K562 (cell line): ENCODE results near the gene TET2. TPM values are rescaled to one million over a fixed set of nuclear protein-coding genes. Genes with fewer than 3 reads are reported as not detected.

Experiments
- ATAC-seq: fragments of 200-7000 bp; cut with Tn5 transposase; 3 replicates; pipeline ENCODE4 v1.9.1; 2020; ENCODE audit warnings: moderate library complexity
- BruUV-seq: library from RNA; stranded (reverse); fragments of 400-500 nt; replicated peaks from 2 replicates; lab custom pipeline; 2021; lab: Mats Ljungman, UMichigan
- CTCF ChIA-PET: fragments of 300-600 bp; formaldehyde crosslinking; extraction: SDS; loops from one replicate; lab custom pipeline; 2021; ENCODE audit warnings: low intra/inter-chr PET ratio; lab: Yijun Ruan, JAX
- POLR2A ChIA-PET: fragments of 300-600, 350-650 bp; sonication (Branson Sonifier 250); formaldehyde crosslinking; extraction: SDS; loops from one replicate; lab custom pipeline; 2021; ENCODE audit warnings: antibody characterized with exemption, inconsistent platforms; lab: Yijun Ruan, JAX
- DNase-seq, 4 experiments: peaks; one replicate each; pipeline versions ENCODE4 v3.0.0 to v3.0.0-alpha.2; 2011 to 2018; ENCODE audit warnings: low spot score in 3 of 4, mixed read lengths in 3 of 4; ENCODE audit errors: extremely low read depth in 1 of 4
- FAIRE-seq: peaks from 2 replicates; lab custom pipeline; 2011; peaks lifted over from hg19 to GRCh38; lab: Jason Lieb, UNC
- H2AFZ ChIP-seq: 2 replicates; pipeline ENCODE4 v1.6.0; 2011; ENCODE audit warnings: low read depth, low read length, control low read depth, inconsistent platforms
- H3K27ac ChIP-seq: fragments of 200-600 bp; 3 replicates; pipeline ENCODE4 v1.8.0; 2011; ENCODE audit warnings: low read depth, mild to moderate bottlenecking, control low read depth, inconsistent platforms, low read length, moderate library complexity, mixed read lengths; ENCODE audit errors: extremely low read depth
- H3K27me3 ChIP-seq, 2 experiments: fragments of 300-600 bp in 1 of 2; 2 replicates in 1 of 2; 3 replicates in 1 of 2; pipeline versions ENCODE4 v1.6.0 to v1.8.0; 2011; ENCODE audit warnings: inconsistent platforms in 2 of 2, low read length in 2 of 2, mild to moderate bottlenecking in 1 of 2, mixed read lengths in 1 of 2, moderate library complexity in 1 of 2; ENCODE audit not compliant: control insufficient read depth in 2 of 2, insufficient read depth in 2 of 2
- H3K36me3 ChIP-seq: fragments of 300-600 bp; 3 replicates; pipeline ENCODE4 v1.8.0; 2011; ENCODE audit warnings: mild to moderate bottlenecking, low read length, inconsistent platforms; ENCODE audit not compliant: control insufficient read depth, insufficient read depth
- H3K4me1 ChIP-seq, 2 experiments: fragments of 200-600 bp in 1 of 2; replicated peaks in 1 of 2; 2 replicates in 1 of 2; 3 replicates in 1 of 2; pipeline versions ENCODE4 v1.5.1 to v1.8.0; 2011; ENCODE audit warnings: inconsistent platforms in 2 of 2, low read length in 2 of 2, mild to moderate bottlenecking in 1 of 2, mixed read lengths in 1 of 2, moderate library complexity in 1 of 2; ENCODE audit not compliant: control insufficient read depth in 2 of 2, insufficient read depth in 2 of 2
- H3K4me2 ChIP-seq: 2 replicates; pipeline ENCODE4 v1.6.1; 2011; ENCODE audit warnings: low read length, control low read depth, inconsistent platforms, mixed read lengths; ENCODE audit not compliant: insufficient read depth
- H3K4me3 ChIP-seq: fragments of 200-600 bp; sonication (generic), shearing (Covaris generic); 2 replicates; pipeline ENCODE4 v1.5.1; 2016; ENCODE audit warnings: control low read depth, inconsistent platforms
- H3K79me2 ChIP-seq: fragments of 200-600 bp; 3 replicates; pipeline ENCODE4 v1.8.0; 2011; ENCODE audit warnings: low read length, inconsistent platforms; ENCODE audit not compliant: control insufficient read depth, insufficient read depth
- H3K9ac ChIP-seq, 2 experiments: 2 replicates each; pipeline versions ENCODE4 v1.6.0 to v1.6.1; 2011; ENCODE audit warnings: low read depth in 2 of 2, low read length in 2 of 2, control low read depth in 1 of 2, inconsistent platforms in 1 of 2, mild to moderate bottlenecking in 1 of 2, mixed read lengths in 1 of 2; ENCODE audit not compliant: insufficient read depth in 1 of 2
- H3K9me1 ChIP-seq: one replicate; pipeline ENCODE4 v1.6.0; 2011; ENCODE audit warnings: inconsistent platforms, mild to moderate bottlenecking, low read length, moderate library complexity; ENCODE audit not compliant: control insufficient read depth, insufficient read depth
- H3K9me3 ChIP-seq: replicated peaks from 2 replicates; pipeline ENCODE4 v1.5.1; 2011; ENCODE audit warnings: low read depth, low read length, inconsistent platforms; ENCODE audit not compliant: control insufficient read depth, insufficient read depth
- H4K20me1 ChIP-seq: replicated peaks from 2 replicates; pipeline ENCODE4 v1.6.1; 2011; ENCODE audit warnings: low read length, inconsistent platforms, mixed read lengths; ENCODE audit not compliant: control insufficient read depth, insufficient read depth
- ARID2 ChIP-seq: fragments of 450-650 bp; IDR thresholded peaks from 2 replicates; pipeline ENCODE4 v1.6.1; 2017; ENCODE audit warnings: antibody characterized with exemption, mild to moderate bottlenecking
- BCOR ChIP-seq: fragments of 450-650 bp; IDR thresholded peaks from 2 replicates; pipeline ENCODE4 v1.6.1; 2016
- DNMT1 ChIP-seq: fragments of 450-650 bp; IDR thresholded peaks from 2 replicates; pipeline ENCODE4 v1.6.1; 2016; ENCODE audit warnings: antibody characterized with exemption, mild to moderate bottlenecking
- FOXM1 ChIP-seq, 2 experiments: fragments of 450-650 bp in 1 of 2; sonication (generic) in 1 of 2; formaldehyde crosslinking in 1 of 2; IDR thresholded peaks; 2 replicates each; pipeline versions ENCODE4 v1.6.1 to v1.9.0; 2017 to 2022; ENCODE audit warnings: low read depth in 2 of 2, mild to moderate bottlenecking in 2 of 2, missing genetic modification reagents in 1 of 2, moderate library complexity in 1 of 2
- MEF2A ChIP-seq: IDR thresholded peaks from 2 replicates; pipeline ENCODE4 v1.6.1; 2011; ENCODE audit warnings: low read depth, mild to moderate bottlenecking, low read length, moderate library complexity; ENCODE audit not compliant: control insufficient read depth
- MEF2D ChIP-seq: conservative IDR thresholded peaks from 2 replicates; pipeline ENCODE4 v1.6.1; 2016; ENCODE audit warnings: low read depth, missing genetic modification characterization, missing compliant biosample characterization
- NFATC3 ChIP-seq: fragments of 450-650 bp; IDR thresholded peaks from 2 replicates; pipeline ENCODE4 v1.6.1; 2017; ENCODE audit warnings: mild to moderate bottlenecking
- NFIX ChIP-seq: fragments of 250-450 bp; sonication (Bioruptor Pico); IDR thresholded peaks from 2 replicates; pipeline ENCODE4 v1.4.0; 2020; ENCODE audit warnings: low read depth, mild to moderate bottlenecking, moderate library complexity
- RBM22 ChIP-seq: fragments of 200-400 bp; formaldehyde crosslinking; IDR thresholded peaks from 2 replicates; pipeline ENCODE4 v1.6.1; 2018; ENCODE audit warnings: low read length, low read depth; ENCODE audit not compliant: poor library complexity, severe bottlenecking
- SRF ChIP-seq, 2 experiments: fragments of 250-450, 450-650 bp in 1 of 2; sonication (Bioruptor Pico) in 1 of 2; sonication (generic) in 1 of 2; formaldehyde crosslinking; IDR thresholded peaks; 2 replicates each; pipeline versions ENCODE4 v1.5.0 to v1.5.1; 2020 to 2022; ENCODE audit warnings: mild to moderate bottlenecking in 1 of 2, missing genetic modification reagents in 1 of 2
- TAL1 ChIP-seq: fragments of 450-650 bp; IDR thresholded peaks from 2 replicates; pipeline ENCODE4 v1.6.1; 2016; ENCODE audit warnings: mild to moderate bottlenecking
- TRIM24 ChIP-seq, 2 experiments: fragments of 450-650 bp; IDR thresholded peaks; 2 replicates each; pipeline ENCODE4 v1.6.1; 2016
- TSC22D4 ChIP-seq: fragments of 450-650 bp; IDR thresholded peaks from 2 replicates; pipeline ENCODE4 v1.6.1; 2016; ENCODE audit warnings: missing genetic modification characterization, missing biosample characterization, control low read depth
- U2AF1 ChIP-seq: fragments of 200-400 bp; formaldehyde crosslinking; optimal IDR thresholded peaks from 2 replicates; pipeline ENCODE3; 2017; ENCODE audit warnings: mild to moderate bottlenecking, low read depth, low read length, moderate library complexity
- ZC3H8 ChIP-seq: fragments of 450-650 bp; IDR thresholded peaks from 2 replicates; pipeline ENCODE4 v1.6.1; 2017
- ZNF584 ChIP-seq: fragments of 200-800 bp; sonication (Bioruptor generic); IDR thresholded peaks from 2 replicates; pipeline ENCODE4 v1.6.1; 2016; ENCODE audit warnings: low read depth, mild to moderate bottlenecking, missing genetic modification characterization, missing compliant biosample characterization
- ZNF77 ChIP-seq: fragments of 250-450 bp; sonication (Bioruptor Pico); IDR thresholded peaks from 2 replicates; pipeline ENCODE4 v1.5.0; 2020
- in situ Hi-C: fragments of 300-500 bp; cut with MboI; formaldehyde crosslinking; loops from 4 replicates; pipeline ENCODE4 v1.15.0; 2018; ENCODE audit warnings: inconsistent platforms, mixed read lengths
- intact Hi-C: fragments of 100-400 bp; cut with micrococcal nuclease; formaldehyde crosslinking; loops from 2 replicates; pipeline ENCODE4 v1.14.2; 2022
- polyA plus RNA-seq, 8 experiments: library from polyadenylated mRNA; depleted of rRNA in 4 of 8; stranded (reverse) in 5 of 8; unstranded in 3 of 8; fragments of >200 nt; fragmentation: Nextera tagmentation in 2 of 8; fragmentation: Illumina TruSeq in 1 of 8; extraction: Ambion mirVana in 2 of 8; extraction: Trizol in 1 of 8; gene quantifications; 2 replicates each; pipeline versions ENCODE4 v1.2.1 to v1.2.3, GENCODE V29; 2011 to 2014; ENCODE audit warnings: inconsistent platforms in 1 of 8, missing spikeins in 1 of 8
- total RNA-seq, 7 experiments: library from RNA; depleted of rRNA in 6 of 7; stranded (reverse); fragments of >200 nt in 6 of 7; fragmentation: Illumina TruSeq in 2 of 7; extraction: Trizol in 2 of 7; gene quantifications; 2 replicates each; pipeline versions ENCODE4 v1.2.1 to v1.2.3, GENCODE V29; 2011 to 2021; ENCODE audit warnings: low replicate concordance in 1 of 7
- TF ChIP-seq, protein P1 (sequence below): fragments of 450-650 bp; IDR thresholded peaks from 2 replicates; pipeline ENCODE4 v1.6.1; 2016
- TF ChIP-seq, protein P2 (sequence below): fragments of 200-800 bp; sonication (Bioruptor generic); IDR thresholded peaks from 2 replicates; pipeline ENCODE4 v1.6.1; 2017; ENCODE audit warnings: missing genetic modification characterization, missing compliant biosample characterization
- TF ChIP-seq, protein P3 (sequence below): sonication (generic); formaldehyde crosslinking; IDR thresholded peaks from 2 replicates; pipeline ENCODE4 v1.9.0; 2022; ENCODE audit warnings: mild to moderate bottlenecking, missing genetic modification reagents

The TET2 gene
- total and polyA plus RNA-seq, 9 of the 15 experiments (the other 6 are each of a cell fraction or from before 2014, with no cell fraction given), result 0.80 to 11.1 (median 4.9) TPM

DNA sequence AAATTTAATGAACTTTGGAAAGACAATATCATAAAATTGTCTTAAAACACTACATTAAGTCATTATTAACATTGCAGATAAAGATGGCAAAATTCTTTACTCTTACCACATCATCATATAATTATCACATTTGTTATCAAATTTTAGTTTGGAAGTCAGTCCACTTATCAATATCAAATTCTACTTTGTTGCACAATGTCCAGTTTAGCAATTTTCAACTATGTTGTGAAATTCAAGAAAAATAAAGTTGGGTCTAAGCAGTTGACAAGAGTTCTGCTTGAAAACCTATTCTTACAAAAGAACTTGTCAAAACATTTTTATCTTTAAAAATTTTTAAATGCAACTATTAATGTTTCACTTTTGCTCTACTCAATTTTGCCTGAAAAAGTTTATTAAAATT lies 44.7 kb upstream of the TET2 start:
- POLR2A ChIA-PET, result no interaction called here
- ATAC-seq (no peak), FAIRE-seq (no peak)

More for the DNA sequence above, 44.7 kb upstream of the TET2 start:
- H3K27ac ChIP-seq, result no peak overlapping the region
- no peaks in the 10 kb centered on the region for H4K20me1 ChIP-seq
- no peaks in the 10 kb centered on the region for H3K9me3 ChIP-seq
- H3K9me1 ChIP-seq, result no peaks in the 10 kb centered on the region
- intact Hi-C loops (no loop called here), in situ Hi-C loops (no loop called here)
- CTCF ChIA-PET, result no interaction called here
- H3K36me3 ChIP-seq, result no peaks in the 10 kb centered on the region
- BruUV-seq, result no TSS peak
- H2AFZ ChIP-seq, result no peak overlapping the region
- DNase-seq, result no peak
- TF ChIP-seq TRIM24 (IDR thresholded peaks at IDR 0.05) (no peak), ARID2 (no peak), MEF2A (no peak), NFATC3 (no peak), FOXM1 (IDR thresholded peaks at IDR 0.05; ENCODE audit: low read depth) (no peak), FOXM1 (CRISPR knock-in tag; IDR thresholded peaks at IDR 0.05; ENCODE audit: low read depth) (no peak), RBM22 (no peak), NFIX (CRISPR knock-in tag) (no peak), ZC3H8 (no peak), U2AF1 (no peak), ZNF584 (CRISPR knock-in tag) (no peak), MEF2D (tag) (no peak), BCOR (no peak), DNMT1 (no peak), ZNF77 (CRISPR knock-in tag) (no peak), SRF (CRISPR knock-in tag; IDR thresholded peaks at IDR 0.05) (no peak), TSC22D4 (no peak), TAL1 (no peak)
- TF ChIP-seq, protein P1, sequence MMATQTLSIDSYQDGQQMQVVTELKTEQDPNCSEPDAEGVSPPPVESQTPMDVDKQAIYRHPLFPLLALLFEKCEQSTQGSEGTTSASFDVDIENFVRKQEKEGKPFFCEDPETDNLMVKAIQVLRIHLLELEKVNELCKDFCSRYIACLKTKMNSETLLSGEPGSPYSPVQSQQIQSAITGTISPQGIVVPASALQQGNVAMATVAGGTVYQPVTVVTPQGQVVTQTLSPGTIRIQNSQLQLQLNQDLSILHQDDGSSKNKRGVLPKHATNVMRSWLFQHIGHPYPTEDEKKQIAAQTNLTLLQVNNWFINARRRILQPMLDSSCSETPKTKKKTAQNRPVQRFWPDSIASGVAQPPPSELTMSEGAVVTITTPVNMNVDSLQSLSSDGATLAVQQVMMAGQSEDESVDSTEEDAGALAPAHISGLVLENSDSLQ, result no peak
- TF ChIP-seq, protein P2, sequence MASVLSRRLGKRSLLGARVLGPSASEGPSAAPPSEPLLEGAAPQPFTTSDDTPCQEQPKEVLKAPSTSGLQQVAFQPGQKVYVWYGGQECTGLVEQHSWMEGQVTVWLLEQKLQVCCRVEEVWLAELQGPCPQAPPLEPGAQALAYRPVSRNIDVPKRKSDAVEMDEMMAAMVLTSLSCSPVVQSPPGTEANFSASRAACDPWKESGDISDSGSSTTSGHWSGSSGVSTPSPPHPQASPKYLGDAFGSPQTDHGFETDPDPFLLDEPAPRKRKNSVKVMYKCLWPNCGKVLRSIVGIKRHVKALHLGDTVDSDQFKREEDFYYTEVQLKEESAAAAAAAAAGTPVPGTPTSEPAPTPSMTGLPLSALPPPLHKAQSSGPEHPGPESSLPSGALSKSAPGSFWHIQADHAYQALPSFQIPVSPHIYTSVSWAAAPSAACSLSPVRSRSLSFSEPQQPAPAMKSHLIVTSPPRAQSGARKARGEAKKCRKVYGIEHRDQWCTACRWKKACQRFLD (CRISPR knock-in tag), result no peak
- TF ChIP-seq, protein P3, sequence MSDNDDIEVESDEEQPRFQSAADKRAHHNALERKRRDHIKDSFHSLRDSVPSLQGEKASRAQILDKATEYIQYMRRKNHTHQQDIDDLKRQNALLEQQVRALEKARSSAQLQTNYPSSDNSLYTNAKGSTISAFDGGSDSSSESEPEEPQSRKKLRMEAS (CRISPR knock-in tag), result no peak
- no peak overlapping the region for H3K4me2 ChIP-seq
- no peaks in the 10 kb centered on the region for H3K27me3 ChIP-seq
- no peak overlapping the region for H3K9ac ChIP-seq
- no peak overlapping the region for H3K4me3 ChIP-seq
- H3K79me2 ChIP-seq, result no peaks in the 10 kb centered on the region
- no peaks in the 10 kb centered on the region for H3K4me1 ChIP-seq
